RWPE1 (cell line): Measurements from ENCODE around the gene KCNMA1.

Source experiments
- CTCF ChIA-PET: fragments of 350-600 bp; sonication (Branson Sonifier 250); formaldehyde crosslinking; extraction: SDS; loops from one replicate; lab custom pipeline; 2021; lab: Yijun Ruan, JAX
- POLR2A ChIA-PET: fragments of 400-600 bp; formaldehyde crosslinking; extraction: SDS; loops from one replicate; lab custom pipeline; 2020; ENCODE audit warnings: antibody characterized with exemption; ENCODE audit not compliant: low non-redundant PET; lab: Yijun Ruan, JAX
- DNase-seq: peaks from one replicate; pipeline ENCODE4 v3.0.0; 2012; ENCODE audit warnings: low spot score
- H3K27ac ChIP-seq: fragments of 450-650 bp; 2 replicates; pipeline ENCODE4 v1.5.1; 2017
- TF ChIP-seq, protein P1 (sequence below): fragments of 450-650 bp; conservative IDR thresholded peaks from 2 replicates; pipeline ENCODE4 v1.5.1; 2017; ENCODE audit warnings: low read depth, mild to moderate bottlenecking

KCNMA1 gene

DNA sequence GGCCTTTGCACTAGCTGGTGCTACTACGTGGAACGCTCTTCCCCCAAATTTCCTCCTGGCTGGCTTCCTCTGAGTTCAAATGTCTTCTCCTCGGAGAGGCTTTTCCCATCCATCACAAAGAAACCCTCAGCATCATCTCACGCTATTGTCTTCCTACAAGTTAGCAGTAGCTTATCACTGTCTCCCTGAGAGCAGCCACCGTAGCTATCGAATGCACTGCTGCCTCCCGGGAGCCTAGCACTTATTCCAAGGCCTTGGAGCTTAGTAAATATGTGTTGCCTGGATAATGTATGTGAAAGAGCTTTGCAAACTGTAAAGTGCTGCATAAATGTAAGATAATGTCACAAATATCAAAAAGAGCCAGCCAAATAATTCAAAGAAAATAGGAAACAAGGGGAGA, 124.4 kb downstream of the KCNMA1 start:
- DNase-seq = no peak
- TF ChIP-seq, protein P1, sequence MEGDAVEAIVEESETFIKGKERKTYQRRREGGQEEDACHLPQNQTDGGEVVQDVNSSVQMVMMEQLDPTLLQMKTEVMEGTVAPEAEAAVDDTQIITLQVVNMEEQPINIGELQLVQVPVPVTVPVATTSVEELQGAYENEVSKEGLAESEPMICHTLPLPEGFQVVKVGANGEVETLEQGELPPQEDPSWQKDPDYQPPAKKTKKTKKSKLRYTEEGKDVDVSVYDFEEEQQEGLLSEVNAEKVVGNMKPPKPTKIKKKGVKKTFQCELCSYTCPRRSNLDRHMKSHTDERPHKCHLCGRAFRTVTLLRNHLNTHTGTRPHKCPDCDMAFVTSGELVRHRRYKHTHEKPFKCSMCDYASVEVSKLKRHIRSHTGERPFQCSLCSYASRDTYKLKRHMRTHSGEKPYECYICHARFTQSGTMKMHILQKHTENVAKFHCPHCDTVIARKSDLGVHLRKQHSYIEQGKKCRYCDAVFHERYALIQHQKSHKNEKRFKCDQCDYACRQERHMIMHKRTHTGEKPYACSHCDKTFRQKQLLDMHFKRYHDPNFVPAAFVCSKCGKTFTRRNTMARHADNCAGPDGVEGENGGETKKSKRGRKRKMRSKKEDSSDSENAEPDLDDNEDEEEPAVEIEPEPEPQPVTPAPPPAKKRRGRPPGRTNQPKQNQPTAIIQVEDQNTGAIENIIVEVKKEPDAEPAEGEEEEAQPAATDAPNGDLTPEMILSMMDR = no peak
- POLR2A ChIA-PET = interaction anchor here (0.6 kb wide), 1 partner anchor 15 kb away, joined by 3 read pairs; no protein-coding TSS in a partner anchor
- CTCF ChIA-PET = interaction anchor here (0.6 to 1.0 kb wide), 2 partner anchors 9 to 347 kb away, joined by 3 to 5 read pairs; no protein-coding TSS in a partner anchor
- H3K27ac ChIP-seq = peak overlapping the region; percentile 91

DNA sequence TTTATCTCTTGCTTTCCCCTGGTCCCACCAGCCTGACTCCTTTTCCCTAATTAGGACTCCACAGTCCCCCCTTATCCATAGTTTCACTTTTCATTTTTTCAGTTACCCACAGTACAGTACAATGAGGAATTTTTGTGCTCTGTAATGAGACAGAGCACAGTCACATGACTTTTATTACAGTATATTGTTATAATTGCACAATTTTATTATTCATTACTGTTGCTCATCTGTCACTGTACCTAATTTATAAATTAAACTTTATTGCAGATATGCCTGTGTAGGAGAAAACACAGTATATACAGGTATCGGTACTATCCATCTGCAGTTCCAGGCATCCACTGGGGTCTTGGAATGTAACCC, 125.4 kb downstream of the KCNMA1 start:
- no peak overlapping the region for H3K27ac ChIP-seq
- ChIA-PET CTCF (no interaction called here), POLR2A (no interaction called here)
- TF ChIP-seq, protein P1 = no peak
- no peak for DNase-seq

DNA sequence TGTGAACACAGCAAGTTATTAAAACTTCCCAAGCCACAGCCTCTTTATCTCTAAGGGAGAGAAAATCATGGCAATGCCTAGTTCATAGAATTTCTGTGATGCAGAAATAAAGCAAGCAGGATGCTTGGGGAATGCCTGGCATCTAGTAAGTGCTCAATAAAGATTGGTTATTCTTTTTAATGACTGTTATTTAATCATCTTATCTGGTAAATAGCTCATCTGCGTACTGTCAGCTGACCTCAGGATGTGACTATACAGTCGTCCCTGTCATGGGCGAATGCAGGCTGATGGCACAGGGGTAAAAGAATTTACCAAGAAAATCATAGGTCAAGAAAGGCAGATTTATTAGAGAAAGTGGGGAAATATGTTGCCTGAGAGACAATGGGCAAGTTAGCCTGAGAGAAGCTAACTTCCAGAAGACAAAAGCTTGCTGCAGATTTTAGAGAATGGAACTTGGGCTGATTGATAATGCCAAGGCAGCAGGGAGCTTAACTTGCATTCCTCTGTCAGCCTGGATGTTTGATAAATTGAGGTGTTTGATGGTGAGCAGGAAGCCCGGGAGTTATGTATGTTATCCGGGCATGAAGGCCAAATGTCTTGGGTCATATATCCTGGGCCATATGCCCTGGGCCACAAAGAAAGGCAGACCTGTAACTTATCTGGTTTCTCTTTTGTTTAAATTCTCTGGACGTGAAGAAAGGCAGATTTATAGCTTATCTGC, 126.0 kb downstream of the KCNMA1 start:
- CTCF ChIA-PET = interaction anchor here (0.7 kb wide), 1 partner anchor 188 kb away, joined by 3 read pairs; no protein-coding TSS in a partner anchor
- TF ChIP-seq, protein P1 = no peak
- POLR2A ChIA-PET = no interaction called here
- no peak for DNase-seq
- no peak overlapping the region for H3K27ac ChIP-seq

DNA sequence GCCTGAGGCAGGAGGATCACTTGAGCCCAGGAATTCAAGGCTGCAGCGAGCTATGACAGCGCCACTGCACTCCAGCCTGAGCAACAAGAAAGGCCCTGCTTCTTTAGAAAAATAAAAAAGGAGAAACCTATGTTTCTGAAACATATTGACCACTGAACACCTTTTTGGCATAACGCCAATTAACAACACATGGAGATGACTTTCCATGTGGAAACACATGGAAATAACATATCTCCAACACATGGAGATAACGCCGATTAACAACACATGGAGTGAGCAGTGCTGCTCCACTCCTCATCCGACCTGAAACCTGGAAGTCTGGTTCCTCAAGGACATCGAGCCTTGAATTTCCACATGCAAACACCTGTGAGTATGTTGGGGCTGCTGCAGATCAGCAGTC, 126.9 kb downstream of the KCNMA1 start:
- DNase-seq = no peak
- TF ChIP-seq, protein P1 = no peak
- H3K27ac ChIP-seq = no peak overlapping the region
- POLR2A ChIA-PET = interaction anchor here (0.7 kb wide), 1 partner anchor 20 kb away, joined by 3 read pairs; no protein-coding TSS in a partner anchor
- CTCF ChIA-PET = no interaction called here

DNA sequence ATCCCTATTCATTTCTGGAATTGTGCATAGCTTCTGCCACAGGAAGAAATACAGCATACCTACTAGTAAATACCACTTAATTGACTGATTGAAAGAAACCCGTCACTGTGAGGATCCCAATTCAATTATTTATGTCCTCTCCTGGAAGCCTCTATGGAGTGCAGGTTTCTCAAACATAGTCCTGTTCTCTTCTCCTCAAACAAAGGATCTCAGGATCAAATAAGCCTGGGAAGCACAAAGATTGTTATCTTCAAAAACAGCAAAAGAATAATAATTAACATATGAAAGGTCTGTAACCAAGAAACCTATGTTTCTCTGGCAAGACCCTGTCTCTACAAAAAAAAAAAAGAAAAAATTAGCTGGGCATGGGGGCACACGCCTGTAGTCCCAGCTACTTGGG, 127.3 kb downstream of the KCNMA1 start:
- ChIA-PET POLR2A (interaction anchor here (0.7 kb wide), 1 partner anchor 20 kb away, joined by 3 read pairs; no protein-coding TSS in a partner anchor), CTCF (no interaction called here)
- H3K27ac ChIP-seq = no peak overlapping the region
- DNase-seq = no peak
- TF ChIP-seq, protein P1 = no peak

DNA sequence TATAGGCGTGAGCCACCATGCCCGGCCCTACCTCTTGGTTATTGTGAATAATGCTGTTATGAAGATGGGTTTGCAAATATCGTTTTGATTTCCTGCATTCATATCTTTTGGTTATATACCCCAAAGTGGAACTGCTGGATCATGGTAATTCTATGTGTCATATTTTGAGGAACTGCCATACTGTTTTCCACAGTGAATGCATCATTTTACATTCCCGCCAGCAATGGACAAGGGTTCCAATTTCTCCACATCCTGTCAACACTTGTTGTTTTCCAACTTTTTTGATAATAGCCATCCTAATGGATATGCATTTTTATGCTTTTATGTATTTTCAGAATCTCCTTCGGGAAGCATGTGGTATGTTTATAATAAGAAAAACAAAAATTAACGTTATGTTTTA, 128.2 kb downstream of the KCNMA1 start:
- POLR2A ChIA-PET = no interaction called here
- H3K27ac ChIP-seq = no peak overlapping the region
- TF ChIP-seq, protein P1 = no peak
- no peak for DNase-seq
- CTCF ChIA-PET = interaction anchor here (0.6 kb wide), 1 partner anchor 123 kb away, joined by 3 read pairs; no protein-coding TSS in a partner anchor
